HG03521 (cell line): ENCODE data around the gene MPP3.

ENCODE experiments used
- ATAC-seq: cut with Tn5 transposase; IDR thresholded peaks from one replicate; pipeline ENCODE4 v1.9.1; 2021; ENCODE audit warnings: mild to moderate bottlenecking, moderate library complexity; ENCODE audit not compliant: unreplicated experiment

MPP3 gene

DNA sequence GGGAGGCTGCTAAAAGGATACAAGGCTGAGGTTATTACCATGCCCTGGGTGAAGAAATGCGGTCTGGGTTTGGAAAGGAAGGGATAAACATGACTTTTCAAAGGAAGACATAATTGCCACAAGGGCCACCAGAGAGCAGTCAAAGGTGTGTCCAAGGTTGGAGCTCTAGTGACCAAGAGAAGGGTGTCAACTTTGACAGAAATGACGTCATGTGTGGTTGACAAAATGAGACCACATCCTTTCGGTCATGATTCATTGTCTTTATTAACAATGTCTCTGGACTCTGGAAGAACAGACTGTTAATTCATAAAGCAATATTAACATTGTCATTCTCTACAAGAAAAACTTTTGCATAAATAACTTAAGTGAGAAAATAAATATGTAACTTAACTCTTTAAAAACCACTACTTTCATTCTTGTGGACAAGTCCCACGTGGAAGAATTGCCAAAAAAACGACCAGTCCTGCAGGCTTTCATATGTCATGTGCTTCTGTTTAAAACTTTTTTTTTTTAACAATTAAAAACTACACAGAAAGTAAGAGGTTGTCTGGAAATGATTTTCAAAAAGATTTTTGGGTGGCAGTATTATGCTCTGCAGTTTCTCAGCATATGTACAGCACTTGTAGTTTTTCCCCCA is 79.3 kb downstream of the MPP3 start:
- ATAC-seq: no peak
